ENCODE results near the gene CCDC32.

Gene CCDC32

GRCh38 chr15:40512440-40512839, 52.4 kb downstream of the CCDC32 start:
- no peak for DNase-seq (ENCODE audit: low read depth in 2 of 2)

GRCh38 chr15:40511472-40512133, 53.2 kb downstream of the CCDC32 start:
- no peak for DNase-seq (ENCODE audit: low read depth in 2 of 2)

- no peak for DNase-seq (ENCODE audit: low read depth in 2 of 2)
Measured at GRCh38 chr15:40511093-40511471, 53.8 kb downstream of the CCDC32 start.

GRCh38 chr15:40510201-40510600, 54.6 kb downstream of the CCDC32 start:
- DNase-seq (ENCODE audit: low read depth in 2 of 2) = no peak

GRCh38 chr15:40508216-40508615, 56.6 kb downstream of the CCDC32 start:
- DNase-seq (ENCODE audit: low read depth in 2 of 2) = no peak

- peak in 1 of 2 experiments; percentile 31 for DNase-seq (ENCODE audit: low read depth in 2 of 2)
Measured at GRCh38 chr15:40506964-40507571, 57.8 kb downstream of the CCDC32 start.

Measured in fibroblast of skin of left quadriceps (primary cell).